Left lung (tissue), 10 donors: ENCODE measurements around the gene PRRT2. TPM values are rescaled to one million over a fixed set of nuclear protein-coding genes. Genes with fewer than 3 reads are reported as not detected.
A peak's percentile ranks its signal among the peaks of the same experiment; 100 is the strongest.

Experiments used
- ATAC-seq: fragments of 200-7000 bp; cut with Tn5 transposase; one replicate; pipeline ENCODE4 v1.9.1; 2020; ENCODE audit warnings: moderate library complexity
- DNase-seq, 4 donors: peaks; one replicate each; pipeline ENCODE4 v3.0.0-alpha.2; 2013 to 2020
- H3K27ac ChIP-seq, 2 donors: fragments of 200-600 bp; sonication (generic) in 1 of 2; one replicate each; pipeline versions ENCODE4 v1.5.0 to v1.8.0; 2020 to 2021
- H3K27me3 ChIP-seq, 2 donors: fragments of 200-600 bp; sonication (generic) in 1 of 2; one replicate each; pipeline versions ENCODE4 v1.5.0 to v1.8.0; 2020 to 2021
- H3K36me3 ChIP-seq, 2 donors: fragments of 200-600 bp; sonication (generic) in 1 of 2; one replicate each; pipeline versions ENCODE4 v1.5.0 to v1.8.0; 2020 to 2021
- H3K4me1 ChIP-seq, 2 donors: fragments of 200-600 bp; one replicate each; pipeline ENCODE4 v1.8.0; 2021
- H3K4me3 ChIP-seq, 2 donors: fragments of 200-600 bp; sonication (generic) in 1 of 2; one replicate each; pipeline versions ENCODE4 v1.5.0 to v1.8.0; 2020 to 2021; ENCODE audit warnings: mild to moderate bottlenecking in 1 of 2
- H3K9me3 ChIP-seq, 2 donors: fragments of 200-600 bp; sonication (generic) in 1 of 2; one replicate each; pipeline versions ENCODE4 v1.5.0 to v1.8.0; 2020 to 2021
- intact Hi-C, 2 donors: fragments of 100-400 bp; cut with DNase I; formaldehyde crosslinking; loops; one replicate each; pipeline versions ENCODE4 v1.11.2 to v1.14.2; 2022
- polyA plus RNA-seq, 6 donors: library from polyadenylated mRNA; unstranded; fragments of 120-200 nt; gene quantifications; one replicate each; pipeline ENCODE4 v1.2.1, GENCODE V29; 2013; ENCODE audit not compliant: insufficient read length in 6 of 6
- total RNA-seq, 2 donors: library from RNA; stranded (reverse); fragmentation: NEBNext Ultra II Directional; extraction: Animal tissue kit (Norgen Biotek cat#: 25700); gene quantifications; one replicate each; pipeline ENCODE4 v1.2.1, GENCODE V29; 2021
- TF ChIP-seq, protein P1 (sequence below), 2 donors: fragments of 200-600 bp; sonication (generic) in 1 of 2; IDR thresholded peaks; one replicate each; pipeline versions ENCODE4 v1.5.0 to v1.8.0; 2021; ENCODE audit warnings: antibody characterized with exemption in 2 of 2
- donor health status: DM: no; HTN: yes; CAD: no.
- donor health status: DM: no; HTN: no; CAD: no.

The PRRT2 gene
- total and polyA plus RNA-seq, 8 donors: 0.94 to 15.1 (median 10.6) TPM

DNA sequence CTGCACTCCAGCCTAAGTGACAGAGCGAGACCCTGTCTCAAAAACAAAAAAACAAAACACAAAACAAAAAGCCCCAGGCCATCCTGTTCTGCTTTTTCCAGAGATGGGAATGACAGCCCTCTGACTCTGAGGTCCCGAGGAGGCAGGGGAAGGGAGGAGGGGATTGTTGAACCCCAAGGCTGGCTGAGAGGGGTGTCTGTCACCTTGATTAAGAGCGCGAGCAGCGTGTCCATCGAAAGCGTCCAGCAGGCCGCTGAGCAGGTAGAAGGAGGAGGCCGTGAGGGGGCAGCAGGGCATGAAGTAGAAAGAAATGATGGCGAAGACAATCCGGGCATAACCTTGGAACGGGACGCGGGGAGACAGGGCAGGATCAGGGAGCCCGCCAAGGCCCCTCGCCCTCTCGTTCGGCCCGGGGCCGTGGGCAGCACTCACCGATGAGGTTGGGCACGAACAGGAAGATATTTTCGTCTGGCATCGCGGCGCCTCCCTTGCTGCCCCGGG lies 50.4 kb downstream of the PRRT2 start:
- DNase-seq (no peak), ATAC-seq (peak; percentile 37)
- TF ChIP-seq, protein P1, sequence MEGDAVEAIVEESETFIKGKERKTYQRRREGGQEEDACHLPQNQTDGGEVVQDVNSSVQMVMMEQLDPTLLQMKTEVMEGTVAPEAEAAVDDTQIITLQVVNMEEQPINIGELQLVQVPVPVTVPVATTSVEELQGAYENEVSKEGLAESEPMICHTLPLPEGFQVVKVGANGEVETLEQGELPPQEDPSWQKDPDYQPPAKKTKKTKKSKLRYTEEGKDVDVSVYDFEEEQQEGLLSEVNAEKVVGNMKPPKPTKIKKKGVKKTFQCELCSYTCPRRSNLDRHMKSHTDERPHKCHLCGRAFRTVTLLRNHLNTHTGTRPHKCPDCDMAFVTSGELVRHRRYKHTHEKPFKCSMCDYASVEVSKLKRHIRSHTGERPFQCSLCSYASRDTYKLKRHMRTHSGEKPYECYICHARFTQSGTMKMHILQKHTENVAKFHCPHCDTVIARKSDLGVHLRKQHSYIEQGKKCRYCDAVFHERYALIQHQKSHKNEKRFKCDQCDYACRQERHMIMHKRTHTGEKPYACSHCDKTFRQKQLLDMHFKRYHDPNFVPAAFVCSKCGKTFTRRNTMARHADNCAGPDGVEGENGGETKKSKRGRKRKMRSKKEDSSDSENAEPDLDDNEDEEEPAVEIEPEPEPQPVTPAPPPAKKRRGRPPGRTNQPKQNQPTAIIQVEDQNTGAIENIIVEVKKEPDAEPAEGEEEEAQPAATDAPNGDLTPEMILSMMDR (IDR thresholded peaks at IDR 0.05): no peak
- Histone ChIP-seq H3K4me3 (peak overlapping the region; percentile 81 to 86), H3K27me3 (no peaks in the 10 kb centered on the region), H3K4me1 (peaks cover 9 to 24% of the 10 kb centered on the region in 2 donors), H3K36me3 (peaks cover 0 to 30% of the 10 kb centered on the region in 2 donors), H3K27ac (peak overlapping the region; percentile 84 to 87), H3K9me3 (no peaks in the 10 kb centered on the region)
- intact Hi-C loops: loop anchor here in 1 of 2 donors (10.0 kb wide), 1 partner anchor 62 kb away; the partner anchor contains the start of gene KCTD13

DNA sequence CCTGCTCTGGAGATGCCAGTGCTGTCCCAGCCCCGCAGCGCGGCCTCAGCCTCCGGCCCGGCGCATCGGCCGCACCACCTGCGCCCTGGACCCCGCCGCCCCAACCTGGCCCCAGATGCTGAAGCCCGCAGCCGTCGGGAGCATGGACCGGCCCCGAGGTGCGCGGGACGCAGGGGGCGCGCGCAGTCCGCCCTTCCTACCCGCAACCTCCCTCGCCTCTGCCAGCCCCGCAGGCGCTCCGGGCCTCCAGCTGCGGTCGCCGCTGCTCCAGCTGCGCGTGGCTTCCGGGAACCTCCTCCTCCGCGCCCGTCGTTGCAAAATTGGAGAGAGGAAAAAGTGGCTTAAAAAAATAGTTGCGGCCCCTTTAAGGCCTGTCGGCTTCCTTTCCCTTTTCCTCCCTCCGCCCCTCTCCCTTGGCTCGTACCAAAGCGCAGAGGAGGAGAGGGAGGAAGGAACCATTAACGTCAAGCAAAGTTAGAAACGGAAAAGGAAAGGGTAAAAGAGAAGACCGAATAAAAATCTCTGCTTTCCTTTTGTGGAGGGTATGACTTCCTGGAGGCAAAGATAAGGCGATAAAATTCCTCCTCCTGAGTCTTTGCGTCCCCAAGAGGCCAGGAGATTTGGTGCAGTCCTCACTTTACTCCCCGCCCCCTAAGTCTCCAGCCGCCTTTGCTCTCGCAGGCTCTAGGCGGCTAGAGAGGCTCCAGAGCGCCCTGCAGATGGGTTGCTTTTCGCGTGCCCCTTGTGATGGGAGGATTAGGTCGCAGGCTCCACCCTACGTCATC lies 51.1 kb downstream of the PRRT2 start, which contains the start of gene CDIPT:
Gene CDIPT, minus strand, starts transcription at position 343 of the 785 bp plus-strand sequence. CDS start 369 bp downstream, outside the sequence.
- H3K4me1 ChIP-seq: peaks cover 9 to 24% of the 10 kb centered on the region in 2 donors
- peak within 1 kb of the TSS; percentile 84 to 87 for H3K27ac ChIP-seq
- peaks cover 0 to 30% of the 10 kb centered on the region in 2 donors for H3K36me3 ChIP-seq
- TF ChIP-seq, protein P1 (IDR thresholded peaks at IDR 0.05): peak; percentile 29 to 62
- peak; percentile 94 to 97 (median 96) for DNase-seq
- H3K9me3 ChIP-seq: no peaks in the 10 kb centered on the region
- intact Hi-C loops: loop anchor here in 1 of 2 donors (10.0 kb wide), 1 partner anchor 62 kb away; the partner anchor contains the start of gene KCTD13
- peak; percentile 99 for ATAC-seq
- H3K4me3 ChIP-seq: peak within 1 kb of the TSS; percentile 81 to 86
- H3K27me3 ChIP-seq: no peaks in the 10 kb centered on the region

DNA sequence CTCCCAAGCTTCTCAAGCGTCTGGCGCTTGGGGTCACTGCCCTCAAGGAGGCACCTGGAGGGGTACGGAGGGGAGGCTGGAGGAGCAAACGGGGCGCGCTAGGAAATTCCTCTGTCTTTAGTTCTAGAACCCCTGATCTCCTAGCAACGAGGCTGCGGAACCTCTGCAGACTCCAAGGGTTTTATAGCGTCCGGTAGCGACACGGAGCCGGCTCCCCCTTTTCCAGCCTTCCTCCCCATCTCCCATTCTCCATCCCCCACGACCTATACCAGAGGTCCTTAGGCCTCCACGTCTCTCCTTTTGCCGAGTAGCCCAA lies 51.6 kb downstream of the PRRT2 start:
- H3K9me3 ChIP-seq: no peaks in the 10 kb centered on the region
- intact Hi-C loops: loop anchor here in 1 of 2 donors (10.0 kb wide), 1 partner anchor 61 kb away; the partner anchor contains the start of gene KCTD13
- H3K4me3 ChIP-seq: peak overlapping the region in 1 of 2 donors; percentile 81
- peaks cover 0 to 25% of the 10 kb centered on the region in 2 donors for H3K36me3 ChIP-seq
- peak overlapping the region; percentile 84 to 87 for H3K27ac ChIP-seq
- TF ChIP-seq, protein P1 (IDR thresholded peaks at IDR 0.05): no peak
- ATAC-seq: no peak
- H3K4me1 ChIP-seq: peaks cover 9 to 24% of the 10 kb centered on the region in 2 donors
- H3K27me3 ChIP-seq: no peaks in the 10 kb centered on the region
- DNase-seq: no peak

DNA sequence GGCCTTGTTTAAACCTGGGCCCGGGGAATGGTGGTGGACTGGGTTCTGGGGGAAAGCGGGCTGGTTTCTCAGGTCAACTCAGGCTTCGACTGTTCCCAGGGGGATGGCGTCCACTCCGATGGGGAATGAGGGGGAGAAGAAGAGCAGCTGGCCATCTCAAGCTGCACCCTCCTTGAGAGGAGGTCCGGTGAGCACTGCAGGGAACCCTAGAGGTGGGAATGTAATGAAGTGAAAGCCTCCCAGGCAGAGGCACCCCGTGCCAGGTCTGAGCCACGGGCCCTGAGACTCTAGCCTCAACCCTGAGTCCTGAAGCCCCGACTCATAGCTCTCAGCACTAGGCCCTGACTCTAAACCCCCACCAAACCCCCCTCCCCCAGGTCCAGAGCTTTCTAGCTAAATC lies 52.2 kb downstream of the PRRT2 start:
- Histone ChIP-seq H3K36me3 (peaks cover 0 to 19% of the 10 kb centered on the region in 2 donors), H3K27ac (no peak overlapping the region), H3K4me3 (no peak overlapping the region), H3K27me3 (no peaks in the 10 kb centered on the region), H3K4me1 (peaks cover 9 to 24% of the 10 kb centered on the region in 2 donors), H3K9me3 (no peaks in the 10 kb centered on the region)
- intact Hi-C loops: loop anchor here in 1 of 2 donors (10.0 kb wide), 1 partner anchor 61 kb away; the partner anchor contains the start of gene KCTD13
- TF ChIP-seq, protein P1 (IDR thresholded peaks at IDR 0.05): no peak
- ATAC-seq (no peak), DNase-seq (no peak)

Other genes with a start within 250 kb of the PRRT2 start
- gene SPN, start 148.9 kb upstream of the PRRT2 start, total RNA-seq: 10 to 100 TPM; 27.7 to 29.1 TPM
- gene SPN, start 148.9 kb upstream of the PRRT2 start, polyA plus RNA-seq: 1 to 10 TPM; 1.9 to 2.6 (median 2.4) TPM
- gene QPRT, start 133.0 kb upstream of the PRRT2 start, total RNA-seq: 10 to 100 TPM; 21.9 to 27.1 TPM
- gene QPRT, start 133.0 kb upstream of the PRRT2 start, polyA plus RNA-seq: 10 to 100 TPM; 46.2 to 58.8 (median 56.1) TPM
- gene C16orf54, start 66.2 kb upstream of the PRRT2 start, total RNA-seq: 10 to 100 TPM in 1 of 2 donors, 1 to 10 TPM in 1; 3.3 to 13.6 TPM
- under 1 TPM; 0.33 to 0.73 (median 0.63) TPM for gene C16orf54, start 66.2 kb upstream of the PRRT2 start, polyA plus RNA-seq
- not detected for gene ZG16, start 33.9 kb upstream of the PRRT2 start, total RNA-seq
- under 1 TPM in 5 of 6 donors, not detected in 1; 0.06 to 0.10 (median 0.07) TPM for gene ZG16, start 33.9 kb upstream of the PRRT2 start, polyA plus RNA-seq
- 10 to 100 TPM; 24.8 to 32.5 TPM for gene KIF22, start 21.4 kb upstream of the PRRT2 start, total RNA-seq
- gene KIF22, start 21.4 kb upstream of the PRRT2 start, polyA plus RNA-seq: 10 to 100 TPM; 48.4 to 92.2 (median 63.9) TPM
- 100 to 1,000 TPM; 193 to 205 TPM for gene MAZ, start 5.7 kb upstream of the PRRT2 start, total RNA-seq
- 100 to 1,000 TPM; 246 to 353 (median 292) TPM for gene MAZ, start 5.7 kb upstream of the PRRT2 start, polyA plus RNA-seq
- 10 to 100 TPM; 16.4 to 23.1 TPM for gene PAGR1, start 4.0 kb downstream of the PRRT2 start, total RNA-seq
- gene PAGR1, start 4.0 kb downstream of the PRRT2 start, polyA plus RNA-seq: 10 to 100 TPM; 27.5 to 40.6 (median 30.6) TPM
- 100 to 1,000 TPM; 236 to 280 TPM for gene MVP, start 8.3 kb downstream of the PRRT2 start, total RNA-seq
- 10 to 100 TPM; 12.5 to 22.8 (median 16.8) TPM for gene MVP, start 8.3 kb downstream of the PRRT2 start, polyA plus RNA-seq
- gene CDIPT, start 51.0 kb downstream of the PRRT2 start, total RNA-seq: 10 to 100 TPM; 69.5 to 84.8 TPM
- 10 to 100 TPM; 72.5 to 80.5 (median 78.3) TPM for gene CDIPT, start 51.0 kb downstream of the PRRT2 start, polyA plus RNA-seq
- 10 to 100 TPM in 1 of 2 donors, 1 to 10 TPM in 1; 7.7 to 30.2 TPM for gene SEZ6L2, start 87.4 kb downstream of the PRRT2 start, total RNA-seq
- 1 to 10 TPM; 4.9 to 6.3 (median 5.7) TPM for gene SEZ6L2, start 87.4 kb downstream of the PRRT2 start, polyA plus RNA-seq
- 10 to 100 TPM in 1 of 2 donors, 1 to 10 TPM in 1; 3.6 to 15.6 TPM for gene ASPHD1, start 88.3 kb downstream of the PRRT2 start, total RNA-seq
- gene ASPHD1, start 88.3 kb downstream of the PRRT2 start, polyA plus RNA-seq: under 1 TPM; 0.42 to 0.66 (median 0.61) TPM
- 10 to 100 TPM; 14.8 to 20.9 TPM for gene KCTD13, start 114.0 kb downstream of the PRRT2 start, total RNA-seq
- 10 to 100 TPM; 18.3 to 24.2 (median 21.3) TPM for gene KCTD13, start 114.0 kb downstream of the PRRT2 start, polyA plus RNA-seq
- gene TMEM219, start 149.9 kb downstream of the PRRT2 start, total RNA-seq: 100 to 1,000 TPM; 122 to 154 TPM
- gene TMEM219, start 149.9 kb downstream of the PRRT2 start, polyA plus RNA-seq: 100 to 1,000 TPM; 103 to 128 (median 114) TPM
- 10 to 100 TPM; 61.4 to 64.5 TPM for gene TAOK2, start 161.7 kb downstream of the PRRT2 start, total RNA-seq
- gene TAOK2, start 161.7 kb downstream of the PRRT2 start, polyA plus RNA-seq: 10 to 100 TPM; 47.5 to 71.4 (median 55.0) TPM
- gene HIRIP3, start 183.4 kb downstream of the PRRT2 start, total RNA-seq: 10 to 100 TPM; 14.4 to 17.4 TPM
- gene HIRIP3, start 183.4 kb downstream of the PRRT2 start, polyA plus RNA-seq: 10 to 100 TPM; 17.8 to 20.7 (median 18.3) TPM
- 10 to 100 TPM; 55.5 to 59.6 TPM for gene INO80E, start 184.0 kb downstream of the PRRT2 start, total RNA-seq
- gene INO80E, start 184.0 kb downstream of the PRRT2 start, polyA plus RNA-seq: 10 to 100 TPM; 42.1 to 59.3 (median 47.5) TPM
- 1 to 10 TPM; 2.5 to 2.7 TPM for gene DOC2A, start 198.8 kb downstream of the PRRT2 start, total RNA-seq
- 1 to 10 TPM in 5 of 6 donors, under 1 TPM in 1; 0.77 to 5.1 (median 3.2) TPM for gene DOC2A, start 198.8 kb downstream of the PRRT2 start, polyA plus RNA-seq
- gene C16orf92, start 211.0 kb downstream of the PRRT2 start, total RNA-seq: not detected
- gene C16orf92, start 211.0 kb downstream of the PRRT2 start, polyA plus RNA-seq: not detected
- gene TLCD3B, start 219.1 kb downstream of the PRRT2 start, total RNA-seq: under 1 TPM in 1 of 2 donors, not detected in 1; 0.29 TPM
- 1 to 10 TPM in 3 of 6 donors, under 1 TPM in 3; 0.28 to 1.4 (median 0.96) TPM for gene TLCD3B, start 219.1 kb downstream of the PRRT2 start, polyA plus RNA-seq